H9 (cell line): Measurements from ENCODE around the gene CLOCK. TPM values are rescaled to one million over a fixed set of nuclear protein-coding genes. Genes with fewer than 3 reads are reported as not detected.

Source experiments
- DNase-seq: peaks from one replicate; pipeline ENCODE4 v3.0.0-alpha.2; 2017
- H2AFZ ChIP-seq: one replicate; pipeline ENCODE4 v1.6.1; 2013; ENCODE audit warnings: mild to moderate bottlenecking, low read length, control low read depth, moderate library complexity
- H2AK5ac ChIP-seq: 2 replicates; pipeline ENCODE4 v1.6.1; 2013; ENCODE audit warnings: low read length, control low read depth, mixed read lengths; ENCODE audit not compliant: insufficient read length
- H2BK120ac ChIP-seq: one replicate; pipeline ENCODE4 v1.6.1; 2013; ENCODE audit warnings: low read depth, mild to moderate bottlenecking, low read length, control low read depth, inconsistent platforms; ENCODE audit not compliant: poor library complexity, severe bottlenecking
- H2BK12ac ChIP-seq: 2 replicates; pipeline ENCODE4 v1.6.1; 2013; ENCODE audit warnings: low read length, control low read depth, mixed read lengths, low read depth; ENCODE audit not compliant: insufficient read length
- H2BK15ac ChIP-seq: 2 replicates; pipeline ENCODE4 v1.6.1; 2013; ENCODE audit warnings: low read depth, low read length, control low read depth
- H2BK20ac ChIP-seq: one replicate; pipeline ENCODE4 v1.6.1; 2013; ENCODE audit warnings: low read depth, mild to moderate bottlenecking, low read length, control low read depth, inconsistent platforms; ENCODE audit not compliant: poor library complexity, severe bottlenecking
- H2BK5ac ChIP-seq: 2 replicates; pipeline ENCODE4 v1.6.1; 2013; ENCODE audit warnings: low read length, control low read depth, mixed read lengths; ENCODE audit not compliant: insufficient read length
- H3K14ac ChIP-seq: 2 replicates; pipeline ENCODE4 v1.6.1; 2013; ENCODE audit warnings: low read length, control low read depth; ENCODE audit not compliant: insufficient read depth
- H3K18ac ChIP-seq: 2 replicates; pipeline ENCODE4 v1.6.1; 2013; ENCODE audit warnings: low read depth, mild to moderate bottlenecking, mixed read lengths, low read length, control low read depth; ENCODE audit not compliant: insufficient read length
- H3K23ac ChIP-seq: 2 replicates; pipeline ENCODE4 v1.6.1; 2013; ENCODE audit warnings: low read length, control low read depth, mixed read lengths, low read depth; ENCODE audit not compliant: insufficient read length
- H3K23me2 ChIP-seq: 2 replicates; pipeline ENCODE4 v1.6.1; 2013; ENCODE audit warnings: low read depth, mild to moderate bottlenecking, mixed read lengths, low read length, control low read depth; ENCODE audit not compliant: insufficient read length, poor library complexity, severe bottlenecking
- H3K27ac ChIP-seq: 2 replicates; pipeline ENCODE4 v1.5.1; 2013; ENCODE audit warnings: low read length, control low read depth, mixed read lengths, low read depth; ENCODE audit not compliant: insufficient read length
- H3K27me3 ChIP-seq: 2 replicates; pipeline ENCODE4 v1.6.1; 2013; ENCODE audit warnings: low read length, control low read depth, inconsistent platforms; ENCODE audit not compliant: insufficient read depth
- H3K4ac ChIP-seq: 2 replicates; pipeline ENCODE4 v1.6.1; 2013; ENCODE audit warnings: low read depth, mild to moderate bottlenecking, control low read depth, inconsistent platforms, low read length, moderate library complexity
- H3K4me1 ChIP-seq: 2 replicates; pipeline ENCODE4 v1.6.1; 2013; ENCODE audit warnings: low read length, control low read depth, inconsistent platforms; ENCODE audit not compliant: insufficient read depth
- H3K4me2 ChIP-seq: 2 replicates; pipeline ENCODE4 v1.6.1; 2013; ENCODE audit warnings: low read length, control low read depth, mixed read lengths; ENCODE audit not compliant: insufficient read length, insufficient read depth
- H3K56ac ChIP-seq: 2 replicates; pipeline ENCODE4 v1.6.1; 2013; ENCODE audit warnings: low read depth, mild to moderate bottlenecking, mixed read lengths, low read length, control low read depth; ENCODE audit not compliant: insufficient read length
- H3K79me1 ChIP-seq: 2 replicates; pipeline ENCODE4 v1.6.1; 2013; ENCODE audit warnings: low read depth, mild to moderate bottlenecking, moderate library complexity, low read length, control low read depth, inconsistent platforms; ENCODE audit not compliant: insufficient read depth, poor library complexity, severe bottlenecking
- H3K79me2 ChIP-seq: 2 replicates; pipeline ENCODE4 v1.6.1; 2013; ENCODE audit warnings: low read length, control low read depth, inconsistent platforms; ENCODE audit not compliant: insufficient read depth
- H3K9ac ChIP-seq: 2 replicates; pipeline ENCODE4 v1.6.1; 2013; ENCODE audit warnings: low read length, control low read depth, mixed read lengths; ENCODE audit not compliant: insufficient read length; ENCODE audit errors: extremely low read depth
- H3K9me3 ChIP-seq: one replicate; pipeline ENCODE4 v1.6.1; 2013; ENCODE audit warnings: low read depth, low read length, inconsistent platforms; ENCODE audit not compliant: control insufficient read depth
- H3T11ph ChIP-seq: one replicate; pipeline ENCODE4 v1.6.1; 2013; ENCODE audit warnings: mild to moderate bottlenecking, low read length, control low read depth, inconsistent platforms
- H4K20me1 ChIP-seq: one replicate; pipeline ENCODE4 v1.6.1; 2013; ENCODE audit not compliant: control insufficient read depth, insufficient read length, insufficient read depth
- H4K5ac ChIP-seq: 2 replicates; pipeline ENCODE4 v1.6.1; 2013; ENCODE audit warnings: low read depth, mild to moderate bottlenecking, mixed read lengths, low read length, control low read depth; ENCODE audit not compliant: insufficient read length
- H4K8ac ChIP-seq: replicated peaks from 2 replicates; pipeline ENCODE4 v1.6.1; 2013; ENCODE audit warnings: low read length, control low read depth, mixed read lengths, low read depth; ENCODE audit not compliant: insufficient read length
- H4K91ac ChIP-seq: 2 replicates; pipeline ENCODE4 v1.6.1; 2013; ENCODE audit warnings: low read depth, mild to moderate bottlenecking, moderate library complexity, mixed read lengths, low read length, control low read depth; ENCODE audit not compliant: insufficient read length
- H3K27ac Mint-ChIP-seq, 3 experiments: 2 replicates in 2 of 3; 3 replicates in 1 of 3; pipeline ENCODE4 v1.8.0; 2020 to 2021; ENCODE audit warnings: mixed read lengths in 3 of 3, mild to moderate bottlenecking in 1 of 3, moderate library complexity in 1 of 3
- H3K27me3 Mint-ChIP-seq: 2 replicates; pipeline ENCODE4 v1.8.0; 2021; ENCODE audit warnings: low read depth, mild to moderate bottlenecking, moderate library complexity, mixed read lengths
- H3K36me3 Mint-ChIP-seq, 3 experiments: 2 replicates in 2 of 3; 3 replicates in 1 of 3; pipeline ENCODE4 v1.8.0; 2020 to 2021; ENCODE audit warnings: low read depth in 3 of 3, mixed read lengths in 3 of 3; ENCODE audit not compliant: insufficient read depth in 1 of 3
- H3K4me1 Mint-ChIP-seq, 2 experiments: 2 replicates each; pipeline ENCODE4 v1.8.0; 2020; ENCODE audit warnings: mixed read lengths in 2 of 2
- H3K4me3 Mint-ChIP-seq, 2 experiments: 2 replicates in 1 of 2; 3 replicates in 1 of 2; pipeline ENCODE4 v1.8.0; 2020 to 2021; ENCODE audit warnings: mild to moderate bottlenecking in 2 of 2, mixed read lengths in 2 of 2, moderate library complexity in 1 of 2
- H3K9me3 Mint-ChIP-seq, 2 experiments: 2 replicates in 1 of 2; 3 replicates in 1 of 2; pipeline ENCODE4 v1.8.0; 2020; ENCODE audit warnings: mild to moderate bottlenecking in 2 of 2, mixed read lengths in 2 of 2, moderate library complexity in 1 of 2
- CTCF ChIP-seq: fragments of 200-600 bp; sonication (generic); conservative IDR thresholded peaks from 3 replicates; pipeline ENCODE4 v1.8.0; 2021; ENCODE audit warnings: antibody characterized with exemption, mild to moderate bottlenecking
- WGBS: extraction: QIAGEN DNeasy Blood & Tissue Kit; methylation state at CpG from one replicate; pipeline ENCODE4 v1.1.7; 2013; ENCODE audit warnings: missing lambda C conversion rate, low lambda C conversion rate, mixed read lengths; ENCODE audit not compliant: insufficient read length; ENCODE audit errors: extremely low coverage; 5-methylcytosine and 5-hydroxymethylcytosine counted together
- total RNA-seq: library from RNA; stranded (reverse); gene quantifications from 2 replicates; pipeline ENCODE4 v1.2.1, GENCODE V29; 2021

Gene CLOCK
- total RNA-seq, 1 experiment from 2014 or later: 16.2 TPM

- no peaks in the 10 kb centered on the region for H3K79me2 ChIP-seq
- no peak within 1 kb of the TSS for H3T11ph ChIP-seq
Measured at GRCh38 chr4:55592014-55592413, 45.3 kb upstream of the CLOCK start, which contains the start of gene PDCL2. Gene PDCL2, minus strand, starts transcription at chr4:55592245. Its CDS starts 136 bp downstream, at chr4:55592109.

More at GRCh38 chr4:55592014-55592413, 45.3 kb upstream of the CLOCK start, which contains the start of gene PDCL2:
- H4K5ac ChIP-seq: no peak within 1 kb of the TSS
- H2BK15ac ChIP-seq: no peak within 1 kb of the TSS
- H4K8ac ChIP-seq: no peak within 1 kb of the TSS
- H2AK5ac ChIP-seq: no peak within 1 kb of the TSS
- H3K9ac ChIP-seq: no peak within 1 kb of the TSS
- no peak within 1 kb of the TSS for H3K27ac Mint-ChIP-seq
- H2AFZ ChIP-seq: no peak within 1 kb of the TSS
- H3K27me3 ChIP-seq: no peaks in the 10 kb centered on the region
- H2BK20ac ChIP-seq: no peak within 1 kb of the TSS
- WGBS: no CpG with 5 or more reads among the region's 24 CpGs
- no peak within 1 kb of the TSS for H2BK120ac ChIP-seq
- peaks cover 0 to 5% of the 10 kb centered on the region in 2 experiments; a peak in 2 of 4 replicates for H3K4me1 Mint-ChIP-seq
- no peak within 1 kb of the TSS for H3K23ac ChIP-seq
- peak; percentile 71 for DNase-seq
- no peak within 1 kb of the TSS for H2BK5ac ChIP-seq
- no peak within 1 kb of the TSS for H3K56ac ChIP-seq
- no peaks in the 10 kb centered on the region for H4K20me1 ChIP-seq
- H3K27ac ChIP-seq: no peak within 1 kb of the TSS
- no peaks in the 10 kb centered on the region for H3K4me1 ChIP-seq
- no peak within 1 kb of the TSS for H3K4me3 Mint-ChIP-seq
- H3K4ac ChIP-seq: no peak within 1 kb of the TSS
- H3K4me2 ChIP-seq: no peak within 1 kb of the TSS
- no peaks in the 10 kb centered on the region for H3K9me3 ChIP-seq
- H3K14ac ChIP-seq: no peak within 1 kb of the TSS
- 0 out of 3 replicates have a peak, but pooled peaks have one; percentile 24 for TF ChIP-seq CTCF
- no peak within 1 kb of the TSS for H3K18ac ChIP-seq
- H3K79me1 ChIP-seq: no peaks in the 10 kb centered on the region
- H4K91ac ChIP-seq: no peak within 1 kb of the TSS
- H2BK12ac ChIP-seq: no peak within 1 kb of the TSS
- H3K27me3 Mint-ChIP-seq: no peaks in the 10 kb centered on the region
- peaks cover 5 to 6% of the 10 kb centered on the region in 2 experiments; a peak in 3 of 5 replicates for H3K9me3 Mint-ChIP-seq
- H3K36me3 Mint-ChIP-seq: peaks cover 0 to 7% (median 0%) of the 10 kb centered on the region in 3 experiments; a peak in 1 of 7 replicates
- H3K23me2 ChIP-seq: no peaks in the 10 kb centered on the region
